Measurements from ENCODE around the gene UBL4B.

- TF ChIP-seq RAD21 (conservative IDR thresholded peaks at IDR 0.05 in 1 of 2, IDR thresholded peaks at IDR 0.05 in 1 of 2) (no peak), CBX2 (IDR thresholded peaks at IDR 0.05; ENCODE audit: borderline replicate concordance, low read depth) (no peak), CTCF (IDR thresholded peaks at IDR 0.05) (no peak), POLR2A (IDR thresholded peaks at IDR 0.05; ENCODE audit: low read length) (no peak), NFE2L2 (conservative IDR thresholded peaks at IDR 0.05; ENCODE audit: low read length) (no peak)
Measured at GRCh38 chr1:110084227-110085078, 27.8 kb upstream of the UBL4B start.
